ENCODE results near the gene TCAP. TPM values are rescaled to one million over a fixed set of nuclear protein-coding genes. Genes with fewer than 3 reads are reported as not detected.

TCAP gene
- polyA plus RNA-seq, 3 donors, result 1.3 TPM; not detected in 2

DNA sequence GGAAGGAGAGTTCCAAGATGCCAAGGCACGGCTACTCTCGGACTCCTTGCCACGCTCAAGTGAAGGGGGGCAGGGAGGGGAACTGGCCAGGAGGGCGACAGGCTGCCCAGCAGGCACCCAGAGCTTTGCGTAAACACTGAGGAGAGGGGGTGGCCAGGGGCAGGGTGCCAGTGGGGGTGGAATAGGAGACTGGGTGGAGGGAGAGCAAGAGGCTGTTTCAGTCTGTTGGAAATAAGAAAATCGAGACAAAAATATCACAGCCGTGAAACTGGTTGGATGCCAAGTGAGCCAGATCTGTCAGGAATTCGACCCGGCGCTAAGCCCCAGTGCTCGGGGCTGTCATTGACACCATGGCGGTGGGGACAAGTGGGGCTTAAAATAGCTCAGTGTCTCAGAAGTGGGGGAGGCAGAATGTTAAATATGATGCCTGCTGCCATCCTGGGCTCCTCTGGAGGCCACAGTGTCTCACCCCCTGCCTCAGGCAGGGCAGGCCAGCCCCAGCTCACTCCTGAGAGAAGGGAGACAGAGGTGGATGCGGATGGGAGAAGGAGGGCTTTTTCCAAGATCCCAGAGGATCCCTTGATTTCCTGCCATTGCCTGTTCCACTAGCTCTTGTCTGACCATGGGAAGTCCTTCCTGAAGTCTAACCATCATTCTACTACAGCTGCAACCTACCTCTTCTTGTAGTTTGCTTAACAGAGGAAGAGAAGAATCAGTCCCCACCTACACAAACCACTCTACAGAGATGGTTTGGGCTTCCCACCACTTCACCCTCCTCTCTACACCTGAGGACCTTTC lies 12.6 kb downstream of the TCAP start:
- no peaks in the 10 kb centered on the region for H3K27me3 ChIP-seq (ENCODE audit: control insufficient read depth in 2 of 2, insufficient read depth in 2 of 2, low read length in 2 of 2)
- peaks cover 11 to 14% of the 10 kb centered on the region in 2 donors for H3K4me1 ChIP-seq (ENCODE audit: control insufficient read depth in 1 of 2, insufficient read depth in 2 of 2, low read length in 2 of 2)
- H3K27ac ChIP-seq (ENCODE audit: low read depth in 1 of 2, low read length in 2 of 2), result no peak overlapping the region
- no peaks in the 10 kb centered on the region for H3K79me2 ChIP-seq (ENCODE audit: insufficient read depth, low read length)
- H3K27ac Mint-ChIP-seq, result peak overlapping the region in 2 of 7 donors; percentile 10 to 13
- H3K9me3 ChIP-seq (replicated peaks in 1 of 2; ENCODE audit: control insufficient read depth in 1 of 2, insufficient read depth in 1 of 2, low read length in 2 of 2), result no peaks in the 10 kb centered on the region
- intact Hi-C loops (cut with micrococcal nuclease), result no loop called here
- TF ChIP-seq, protein P1, sequence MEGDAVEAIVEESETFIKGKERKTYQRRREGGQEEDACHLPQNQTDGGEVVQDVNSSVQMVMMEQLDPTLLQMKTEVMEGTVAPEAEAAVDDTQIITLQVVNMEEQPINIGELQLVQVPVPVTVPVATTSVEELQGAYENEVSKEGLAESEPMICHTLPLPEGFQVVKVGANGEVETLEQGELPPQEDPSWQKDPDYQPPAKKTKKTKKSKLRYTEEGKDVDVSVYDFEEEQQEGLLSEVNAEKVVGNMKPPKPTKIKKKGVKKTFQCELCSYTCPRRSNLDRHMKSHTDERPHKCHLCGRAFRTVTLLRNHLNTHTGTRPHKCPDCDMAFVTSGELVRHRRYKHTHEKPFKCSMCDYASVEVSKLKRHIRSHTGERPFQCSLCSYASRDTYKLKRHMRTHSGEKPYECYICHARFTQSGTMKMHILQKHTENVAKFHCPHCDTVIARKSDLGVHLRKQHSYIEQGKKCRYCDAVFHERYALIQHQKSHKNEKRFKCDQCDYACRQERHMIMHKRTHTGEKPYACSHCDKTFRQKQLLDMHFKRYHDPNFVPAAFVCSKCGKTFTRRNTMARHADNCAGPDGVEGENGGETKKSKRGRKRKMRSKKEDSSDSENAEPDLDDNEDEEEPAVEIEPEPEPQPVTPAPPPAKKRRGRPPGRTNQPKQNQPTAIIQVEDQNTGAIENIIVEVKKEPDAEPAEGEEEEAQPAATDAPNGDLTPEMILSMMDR (IDR thresholded peaks at IDR 0.05), result no peak
- H2AFZ ChIP-seq (ENCODE audit: insufficient read depth, low read depth, low read length, poor library complexity, severe bottlenecking), result no peak overlapping the region
- no peaks in the 10 kb centered on the region for H4K20me1 ChIP-seq (ENCODE audit: insufficient read depth, low read length)
- H3K36me3 Mint-ChIP-seq, result peaks cover 31 to 32% of the 10 kb centered on the region in 2 donors
- H3K36me3 ChIP-seq (replicated peaks in 1 of 2; ENCODE audit: control insufficient read depth in 1 of 2, insufficient read depth in 2 of 2, low read length in 2 of 2), result peaks cover 0 to 3% of the 10 kb centered on the region in 2 donors
- H3K4me3 ChIP-seq (replicated peaks in 1 of 3; ENCODE audit: low read depth in 2 of 3, low read length in 3 of 3), result no peak overlapping the region
- peaks cover 1 to 10% (median 7%) of the 10 kb centered on the region in 3 donors for H3K27me3 Mint-ChIP-seq (ENCODE audit: low read depth in 3 of 3)
- peaks cover 26% of the 10 kb centered on the region for H3K4me1 Mint-ChIP-seq
- H3K9me3 Mint-ChIP-seq, result peaks cover 0 to 2% (median 0%) of the 10 kb centered on the region in 7 donors
- no peak for DNase-seq
- no peak overlapping the region for H3K4me2 ChIP-seq (replicated peaks; ENCODE audit: extremely low read depth, low read length, poor library complexity, severe bottlenecking)
- H3K9ac ChIP-seq (ENCODE audit: insufficient read depth, low read length, poor library complexity, severe bottlenecking), result no peak overlapping the region
- WGBS (ENCODE audit: insufficient coverage), result 80% methylated on average over 12 of the region's 13 CpGs
- H3K4me3 Mint-ChIP-seq, result no peak overlapping the region

DNA sequence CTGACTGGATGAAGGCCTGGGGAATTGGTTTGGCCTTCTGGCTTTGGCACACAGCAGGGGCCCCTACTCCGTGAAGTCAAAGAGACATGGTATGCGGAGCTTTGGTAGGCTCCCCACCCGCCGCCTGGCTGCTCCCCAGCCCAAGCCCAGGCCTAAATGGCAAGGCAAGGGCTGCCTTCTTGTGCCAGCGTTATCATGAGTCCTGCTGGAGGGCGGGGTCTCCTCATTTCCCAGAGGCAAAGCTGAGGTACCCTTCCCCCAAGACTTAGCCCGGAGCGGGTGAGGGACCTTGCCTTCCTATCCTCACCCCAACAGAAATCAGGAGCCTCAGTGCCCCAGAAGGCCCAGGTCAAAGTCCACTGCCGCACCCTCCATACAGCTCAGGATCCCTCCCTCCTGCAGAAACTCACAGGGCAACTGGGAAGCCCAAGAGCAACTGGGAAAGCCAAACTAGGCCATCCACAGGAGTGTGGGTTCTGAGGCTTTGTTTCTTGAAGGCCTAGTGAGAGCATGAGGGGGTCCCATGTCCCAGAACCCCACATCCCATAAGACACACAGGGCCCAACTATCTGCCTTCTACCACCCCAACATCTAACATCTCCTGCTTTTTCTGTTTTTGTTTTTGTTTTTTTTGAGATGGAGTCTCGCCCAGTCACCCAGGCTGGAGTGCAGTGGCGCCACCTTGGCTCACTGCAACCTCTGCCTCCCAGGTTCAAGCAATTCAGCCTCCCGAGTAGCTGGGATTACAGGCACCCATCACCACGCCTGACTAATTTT lies 13.4 kb downstream of the TCAP start:
- no peak overlapping the region for H2AFZ ChIP-seq (ENCODE audit: insufficient read depth, low read depth, low read length, poor library complexity, severe bottlenecking)
- no peaks in the 10 kb centered on the region for H3K9me3 ChIP-seq (replicated peaks in 1 of 2; ENCODE audit: control insufficient read depth in 1 of 2, insufficient read depth in 1 of 2, low read length in 2 of 2)
- 90% methylated on average over 11 of the region's 13 CpGs for WGBS (ENCODE audit: insufficient coverage)
- no peak overlapping the region for H3K4me3 ChIP-seq (replicated peaks in 1 of 3; ENCODE audit: low read depth in 2 of 3, low read length in 3 of 3)
- no peaks in the 10 kb centered on the region for H4K20me1 ChIP-seq (ENCODE audit: insufficient read depth, low read length)
- peaks cover 0 to 2% (median 0%) of the 10 kb centered on the region in 7 donors for H3K9me3 Mint-ChIP-seq
- peaks cover 11 to 14% of the 10 kb centered on the region in 2 donors for H3K4me1 ChIP-seq (ENCODE audit: control insufficient read depth in 1 of 2, insufficient read depth in 2 of 2, low read length in 2 of 2)
- H3K36me3 Mint-ChIP-seq, result peaks cover 37 to 38% of the 10 kb centered on the region in 2 donors
- intact Hi-C loops (cut with micrococcal nuclease), result no loop called here
- no peak overlapping the region for H3K9ac ChIP-seq (ENCODE audit: insufficient read depth, low read length, poor library complexity, severe bottlenecking)
- peaks cover 2 to 9% of the 10 kb centered on the region in 2 donors for H3K36me3 ChIP-seq (replicated peaks in 1 of 2; ENCODE audit: control insufficient read depth in 1 of 2, insufficient read depth in 2 of 2, low read length in 2 of 2)
- H3K27ac Mint-ChIP-seq, result peak overlapping the region in 1 of 7 donors; percentile 50
- no peak for DNase-seq
- TF ChIP-seq, protein P1 (IDR thresholded peaks at IDR 0.05), result no peak
- no peaks in the 10 kb centered on the region for H3K27me3 ChIP-seq (ENCODE audit: control insufficient read depth in 2 of 2, insufficient read depth in 2 of 2, low read length in 2 of 2)
- no peaks in the 10 kb centered on the region for H3K79me2 ChIP-seq (ENCODE audit: insufficient read depth, low read length)
- H3K27me3 Mint-ChIP-seq (ENCODE audit: low read depth in 3 of 3), result peaks cover 0 to 9% (median 2%) of the 10 kb centered on the region in 3 donors
- H3K4me2 ChIP-seq (replicated peaks; ENCODE audit: extremely low read depth, low read length, poor library complexity, severe bottlenecking), result no peak overlapping the region
- H3K27ac ChIP-seq (ENCODE audit: low read depth in 1 of 2, low read length in 2 of 2), result no peak overlapping the region
- H3K4me3 Mint-ChIP-seq, result no peak overlapping the region
- H3K4me1 Mint-ChIP-seq, result peaks cover 26% of the 10 kb centered on the region
